ENCODE measurements around the gene AMZ1. TPM values are rescaled to one million over a fixed set of nuclear protein-coding genes. Genes with fewer than 3 reads are reported as not detected.

Gene AMZ1
- total RNA-seq, 4 donors from 2014 or later = 0.39 to 1.7 (median 1.2) TPM

DNA sequence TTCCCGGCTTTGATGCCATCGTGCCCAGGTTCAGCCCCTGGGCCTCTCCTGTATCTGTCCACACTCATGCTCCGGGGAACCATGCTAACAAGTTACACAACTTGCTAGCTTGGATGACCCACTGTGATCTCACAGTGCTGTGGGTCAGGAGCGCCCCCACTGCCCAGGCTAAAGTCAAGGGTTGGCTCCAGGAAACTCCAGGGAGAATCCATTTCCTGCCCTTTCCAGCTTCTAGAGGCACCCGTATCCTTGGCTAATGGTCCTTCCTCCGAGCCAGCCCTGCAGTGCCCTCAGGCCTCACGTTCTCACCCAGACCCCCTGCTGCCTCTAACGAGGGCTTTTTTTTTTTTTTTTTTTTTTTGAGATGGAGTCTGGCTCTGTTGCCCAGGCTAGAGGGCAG lies 19.5 kb downstream of the AMZ1 start:
- Histone ChIP-seq H3K4me1 (peaks cover 0 to 12% (median 6%) of the 10 kb centered on the region in 4 donors), H3K9me3 (peaks cover 0 to 7% (median 0%) of the 10 kb centered on the region in 4 donors), H3K27me3 (no peaks in the 10 kb centered on the region), H3K4me3 (no peak overlapping the region), H3K36me3 (peaks cover 0 to 15% (median 0%) of the 10 kb centered on the region in 3 donors), H3K27ac (no peak overlapping the region)
- TF ChIP-seq EP300 (IDR thresholded peaks at IDR 0.05) (no peak), POLR2A (IDR thresholded peaks at IDR 0.05) (no peak)
- TF ChIP-seq, protein P1, sequence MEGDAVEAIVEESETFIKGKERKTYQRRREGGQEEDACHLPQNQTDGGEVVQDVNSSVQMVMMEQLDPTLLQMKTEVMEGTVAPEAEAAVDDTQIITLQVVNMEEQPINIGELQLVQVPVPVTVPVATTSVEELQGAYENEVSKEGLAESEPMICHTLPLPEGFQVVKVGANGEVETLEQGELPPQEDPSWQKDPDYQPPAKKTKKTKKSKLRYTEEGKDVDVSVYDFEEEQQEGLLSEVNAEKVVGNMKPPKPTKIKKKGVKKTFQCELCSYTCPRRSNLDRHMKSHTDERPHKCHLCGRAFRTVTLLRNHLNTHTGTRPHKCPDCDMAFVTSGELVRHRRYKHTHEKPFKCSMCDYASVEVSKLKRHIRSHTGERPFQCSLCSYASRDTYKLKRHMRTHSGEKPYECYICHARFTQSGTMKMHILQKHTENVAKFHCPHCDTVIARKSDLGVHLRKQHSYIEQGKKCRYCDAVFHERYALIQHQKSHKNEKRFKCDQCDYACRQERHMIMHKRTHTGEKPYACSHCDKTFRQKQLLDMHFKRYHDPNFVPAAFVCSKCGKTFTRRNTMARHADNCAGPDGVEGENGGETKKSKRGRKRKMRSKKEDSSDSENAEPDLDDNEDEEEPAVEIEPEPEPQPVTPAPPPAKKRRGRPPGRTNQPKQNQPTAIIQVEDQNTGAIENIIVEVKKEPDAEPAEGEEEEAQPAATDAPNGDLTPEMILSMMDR (IDR thresholded peaks at IDR 0.05) = no peak
- DNase-seq (ENCODE audit: low spot score in 2 of 2) = no peak
- 62 to 67% methylated on average over 8 of the region's 8 CpGs for WGBS, 2 donors

DNA sequence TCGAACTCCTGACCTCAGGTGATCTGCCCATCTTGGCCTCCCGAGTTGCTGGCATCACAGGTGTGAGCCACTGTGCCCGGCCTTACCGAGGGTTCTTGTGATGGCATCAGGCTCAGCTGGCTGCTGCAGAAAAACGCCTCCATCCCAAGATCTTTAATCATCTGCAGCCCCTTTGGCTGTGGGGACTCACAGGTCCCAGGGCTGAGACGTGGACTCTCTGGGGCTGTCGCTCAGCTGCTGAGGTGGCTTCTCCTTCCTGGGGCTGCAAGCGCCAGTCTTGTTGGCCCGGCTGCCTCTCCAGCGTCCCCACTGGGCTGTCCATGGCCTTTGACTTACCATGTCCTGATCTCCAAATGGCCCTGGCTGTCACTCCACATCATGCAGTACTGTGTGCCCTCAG lies 20.0 kb downstream of the AMZ1 start:
- Histone ChIP-seq H3K4me3 (no peak overlapping the region), H3K27ac (no peak overlapping the region), H3K27me3 (no peaks in the 10 kb centered on the region), H3K9me3 (peaks cover 0 to 7% (median 0%) of the 10 kb centered on the region in 4 donors), H3K4me1 (peaks cover 0 to 12% (median 6%) of the 10 kb centered on the region in 4 donors), H3K36me3 (peaks cover 0 to 19% (median 0%) of the 10 kb centered on the region in 3 donors)
- TF ChIP-seq, protein P1 (IDR thresholded peaks at IDR 0.05) = no peak
- no peak for TF ChIP-seq EP300 (IDR thresholded peaks at IDR 0.05)
- no peak for TF ChIP-seq POLR2A (IDR thresholded peaks at IDR 0.05)
- WGBS, 2 donors = 87 to 95% methylated on average over 9 to 10 of the region's 10 CpGs
- no peak for DNase-seq (ENCODE audit: low spot score in 2 of 2)

DNA sequence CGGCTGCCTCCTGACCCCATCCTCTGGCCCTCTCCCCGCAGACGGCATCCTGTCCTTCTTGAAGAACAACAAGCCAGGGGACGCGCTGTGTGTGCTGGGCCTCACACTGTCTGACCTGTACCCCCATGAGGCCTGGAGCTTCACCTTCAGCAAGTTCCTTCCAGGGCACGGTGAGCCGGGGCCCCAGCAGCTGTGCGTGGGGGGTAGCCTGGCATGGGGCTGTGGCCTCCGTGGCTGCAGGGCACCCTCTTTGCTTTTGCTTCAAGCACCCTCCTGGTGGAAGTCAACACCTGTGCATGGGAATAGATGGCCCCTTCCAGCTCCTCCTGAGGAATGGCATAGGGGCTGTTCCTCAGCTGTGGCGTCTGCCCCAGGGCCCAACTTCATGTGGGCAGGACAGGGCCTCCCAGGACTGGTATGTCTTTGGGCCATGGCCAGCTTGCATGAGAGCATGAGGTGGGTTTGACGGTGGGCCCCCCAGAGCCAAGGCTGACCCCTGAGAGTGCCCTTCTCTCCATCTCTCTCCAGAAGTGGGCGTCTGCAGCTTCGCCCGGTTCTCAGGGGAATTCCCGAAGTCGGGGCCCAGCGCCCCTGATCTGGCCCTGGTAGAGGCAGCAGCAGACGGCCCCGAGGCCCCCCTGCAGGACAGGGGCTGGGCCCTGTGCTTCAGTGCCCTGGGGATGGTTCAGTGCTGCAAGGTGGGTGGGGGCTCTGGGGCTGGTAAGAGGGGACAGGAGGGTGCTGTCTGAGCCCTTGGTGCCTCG lies 20.7 kb downstream of the AMZ1 start:
- Histone ChIP-seq H3K36me3 (peaks cover 0 to 19% (median 0%) of the 10 kb centered on the region in 3 donors), H3K9me3 (peaks cover 0 to 7% (median 0%) of the 10 kb centered on the region in 4 donors), H3K27ac (no peak overlapping the region), H3K27me3 (no peaks in the 10 kb centered on the region), H3K4me3 (no peak overlapping the region), H3K4me1 (peaks cover 0 to 12% (median 8%) of the 10 kb centered on the region in 4 donors)
- no peak for DNase-seq (ENCODE audit: low spot score in 2 of 2)
- TF ChIP-seq, protein P1 (IDR thresholded peaks at IDR 0.05) = no peak
- TF ChIP-seq EP300 (IDR thresholded peaks at IDR 0.05) (no peak), POLR2A (IDR thresholded peaks at IDR 0.05) (no peak)
- WGBS, 2 donors = 80 to 84% methylated on average over 13 to 19 of the region's 20 CpGs

DNA sequence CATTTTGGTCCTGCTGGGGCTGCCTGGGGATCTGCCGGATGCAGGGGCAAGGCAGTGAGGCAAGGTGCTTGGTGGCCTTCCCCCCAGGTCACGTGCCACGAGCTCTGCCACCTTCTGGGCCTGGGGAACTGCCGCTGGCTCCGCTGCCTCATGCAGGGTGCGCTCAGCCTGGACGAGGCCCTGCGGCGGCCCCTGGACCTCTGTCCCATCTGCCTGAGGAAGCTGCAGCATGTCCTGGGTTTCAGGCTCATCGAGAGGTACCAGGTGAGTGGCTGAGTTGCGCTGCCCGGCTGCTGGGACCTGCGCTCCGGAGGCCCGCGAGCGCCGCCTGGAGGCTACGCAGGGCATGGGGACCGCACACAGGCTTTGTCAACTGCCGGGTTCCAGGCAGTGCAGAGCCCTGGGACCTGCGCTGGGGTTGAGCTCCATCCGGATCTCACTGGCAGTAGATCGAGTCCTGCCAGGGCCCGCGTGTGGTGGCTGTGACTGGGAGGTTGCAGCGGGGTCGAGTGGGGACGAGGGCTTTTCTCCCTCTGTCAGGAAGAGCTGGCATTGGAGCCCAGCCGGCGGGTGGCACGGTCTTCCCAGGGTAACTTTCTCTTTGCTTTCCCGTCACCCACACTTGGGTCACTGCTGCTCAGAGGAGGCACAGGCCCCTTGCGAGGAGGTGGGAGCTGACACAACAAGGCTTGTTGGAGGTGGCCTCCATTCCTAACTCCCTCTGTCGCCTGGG lies 21.7 kb downstream of the AMZ1 start:
- peaks cover 0 to 28% (median 0%) of the 10 kb centered on the region in 3 donors for H3K36me3 ChIP-seq
- peak overlapping the region in 3 of 4 donors; percentile 8 to 30 (median 18) for H3K4me3 ChIP-seq
- WGBS, 2 donors = 27 to 48% methylated on average over 17 to 23 of the region's 35 CpGs
- H3K9me3 ChIP-seq = peaks cover 0 to 6% (median 0%) of the 10 kb centered on the region in 4 donors
- TF ChIP-seq, protein P1 (IDR thresholded peaks at IDR 0.05) = peak; percentile 76 to 86 (median 83)
- TF ChIP-seq EP300 (IDR thresholded peaks at IDR 0.05) = no peak
- peak in 1 of 2 donors; percentile 44 for DNase-seq (ENCODE audit: low spot score in 2 of 2)
- H3K4me1 ChIP-seq = peaks cover 0 to 12% (median 8%) of the 10 kb centered on the region in 4 donors
- no peaks in the 10 kb centered on the region for H3K27me3 ChIP-seq
- peak overlapping the region in 1 of 4 donors; percentile 32 for H3K27ac ChIP-seq
